T follicular helper cell (primary cell): ENCODE results near the gene SLC30A2.

Experiments
- DNase-seq: peaks from one replicate; pipeline ENCODE4 v3.0.0-alpha.2; 2020; ENCODE audit warnings: low read depth

The SLC30A2 gene

GRCh38 chr1:25996966-25997827, 48.7 kb downstream of the SLC30A2 start:
- DNase-seq = no peak

GRCh38 chr1:25994402-25995150, 51.3 kb downstream of the SLC30A2 start:
- no peak for DNase-seq

- no peak for DNase-seq
These were observed 52.5 kb downstream of the SLC30A2 start for GRCh38 chr1:25993197-25993951.

- no peak for DNase-seq
These were observed 53.2 kb downstream of the SLC30A2 start for GRCh38 chr1:25992689-25993171.

- no peak for DNase-seq
These were observed 53.8 kb downstream of the SLC30A2 start for GRCh38 chr1:25991937-25992688.

GRCh38 chr1:25990702-25991395, 55.1 kb downstream of the SLC30A2 start:
- DNase-seq = no peak

- DNase-seq = no peak
These were observed 55.7 kb downstream of the SLC30A2 start for GRCh38 chr1:25990251-25990650.

- DNase-seq = no peak
These were observed 56.3 kb downstream of the SLC30A2 start for GRCh38 chr1:25989440-25990234.

- no peak for DNase-seq
These were observed 58.0 kb downstream of the SLC30A2 start for GRCh38 chr1:25987951-25988350.
